ENCODE data around the gene BICRA.
"Not testable (repeated sequence)": the region's sequence is repeated elsewhere in the genome, so short reads cannot be mapped to it uniquely, and the experiment has no call there.

Gene BICRA

GRCh38 chr19:47631681-47632446, 22.9 kb downstream of the BICRA start:
- no peak for DNase-seq

DNA sequence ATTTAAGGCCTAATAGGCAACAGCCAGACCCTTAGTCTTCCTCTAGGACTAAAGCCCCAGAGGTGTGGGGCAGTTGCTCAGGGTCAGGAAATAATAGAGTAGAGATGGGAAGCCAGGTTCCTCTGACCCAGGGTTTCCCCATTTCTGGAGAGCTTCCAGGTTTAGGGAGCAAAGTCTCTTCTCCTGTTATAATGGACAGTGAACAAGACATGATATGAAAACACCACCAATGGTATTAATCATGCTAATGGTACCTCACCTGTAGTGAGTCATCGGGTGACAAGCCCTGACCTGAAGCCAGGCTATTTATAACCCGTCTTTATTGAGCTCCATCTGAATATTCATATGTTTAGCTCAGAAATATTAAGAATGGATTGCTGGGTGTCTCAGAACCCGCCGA, 24.6 kb downstream of the BICRA start:
- no peak for DNase-seq

DNA sequence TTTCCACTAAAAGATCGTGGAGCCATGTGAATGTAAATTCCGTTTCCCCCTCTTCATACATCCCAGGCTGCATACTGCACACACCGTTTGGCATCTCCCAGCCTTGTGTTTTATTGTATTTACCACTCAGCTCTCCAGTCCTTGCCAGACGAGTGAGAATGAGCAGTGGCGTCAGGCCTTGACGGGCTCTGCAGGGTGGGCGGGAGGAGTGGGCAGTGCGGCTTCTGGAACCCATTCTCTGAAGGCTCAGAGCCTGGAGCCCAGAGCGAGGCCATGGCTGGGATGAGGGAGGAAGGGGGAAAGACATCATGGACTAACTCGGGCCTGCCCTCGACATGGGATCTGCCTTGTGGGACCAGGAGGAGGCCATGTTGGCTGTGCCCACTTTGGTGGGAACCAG, 25.1 kb downstream of the BICRA start:
- no peak for DNase-seq

DNA sequence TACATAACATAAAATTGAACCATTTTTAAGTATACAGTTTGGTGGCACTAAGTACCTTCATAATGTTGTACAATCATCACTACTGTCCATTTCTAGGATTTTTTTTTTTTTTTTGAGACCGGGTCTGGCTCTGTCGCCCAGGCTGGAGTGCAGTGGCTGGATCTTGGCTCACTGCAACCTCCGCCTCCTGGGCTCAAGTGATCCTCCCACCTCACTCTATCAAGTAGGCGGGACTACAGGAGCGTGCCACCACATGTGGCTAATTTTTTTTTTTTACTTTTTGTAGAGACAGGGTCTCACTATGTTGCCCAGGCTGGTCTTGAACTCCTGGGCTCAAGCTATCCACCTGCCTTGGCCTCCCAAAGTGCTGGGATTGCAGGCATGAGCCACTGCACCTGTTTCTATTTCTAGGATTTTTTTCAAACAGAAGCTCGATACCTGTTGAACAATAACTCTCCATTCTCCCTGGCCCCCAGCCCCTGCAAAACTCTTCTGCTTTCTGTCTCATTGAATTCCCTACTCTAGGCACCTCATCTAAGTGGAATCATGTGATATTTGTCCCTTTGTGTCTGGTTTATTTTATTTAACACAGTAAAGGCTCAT, 26.3 kb downstream of the BICRA start:
- not testable (repeated sequence) for DNase-seq

DNA sequence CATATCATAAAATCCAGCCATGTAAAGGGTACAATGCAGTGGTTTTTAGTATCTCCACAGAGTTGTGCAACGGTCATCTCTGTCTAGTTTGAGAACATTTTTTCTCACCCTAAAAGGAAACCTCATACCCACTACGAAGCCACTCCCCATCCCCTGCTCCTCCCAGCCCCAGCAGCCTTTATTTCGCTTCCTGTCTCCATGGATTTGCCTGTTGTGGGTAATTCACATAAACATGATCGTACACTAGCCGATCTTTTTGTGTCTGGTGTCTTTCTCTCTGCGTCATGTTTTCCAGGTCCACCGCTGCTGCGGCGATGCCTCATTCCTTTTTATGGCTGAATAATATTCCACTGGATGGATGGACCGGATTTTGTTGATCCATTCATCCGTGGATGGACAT, 28.6 kb downstream of the BICRA start:
- DNase-seq: no peak

DNA sequence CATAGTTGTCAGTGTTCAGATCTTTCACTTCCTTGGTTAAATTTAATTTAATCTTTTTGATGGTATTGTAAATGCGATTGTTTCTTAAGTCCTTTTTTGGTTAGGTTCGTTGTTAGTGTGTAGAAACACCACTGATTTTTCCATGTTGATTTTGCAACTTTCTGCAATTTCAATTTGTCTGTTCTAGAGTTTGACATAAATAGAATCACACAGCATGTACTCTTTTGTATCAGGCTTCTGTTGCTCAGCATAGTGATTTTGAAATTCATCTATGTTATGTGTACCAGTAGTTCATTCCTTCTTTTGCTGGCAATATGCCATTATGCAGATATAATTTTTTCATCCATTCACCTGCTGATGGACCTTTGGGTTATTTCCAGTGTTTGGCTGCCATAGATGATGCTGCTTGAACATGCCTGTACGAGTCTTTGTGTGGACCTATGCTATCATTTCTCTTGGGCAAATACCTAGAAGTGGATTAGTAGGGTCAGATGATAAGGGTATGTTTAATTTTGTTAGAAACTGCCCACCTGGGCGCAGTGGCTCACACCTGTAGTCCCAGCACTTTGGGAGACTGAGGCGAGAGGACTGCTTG, 33.1 kb downstream of the BICRA start:
- DNase-seq: no peak

- DNase-seq: no peak
Observed at GRCh38 chr19:47643281-47643680, 34.3 kb downstream of the BICRA start.

GRCh38 chr19:47644199-47644598, 35.3 kb downstream of the BICRA start:
- no peak for DNase-seq

GRCh38 chr19:47644743-47645482, 36.0 kb downstream of the BICRA start:
- DNase-seq: no peak

DNA sequence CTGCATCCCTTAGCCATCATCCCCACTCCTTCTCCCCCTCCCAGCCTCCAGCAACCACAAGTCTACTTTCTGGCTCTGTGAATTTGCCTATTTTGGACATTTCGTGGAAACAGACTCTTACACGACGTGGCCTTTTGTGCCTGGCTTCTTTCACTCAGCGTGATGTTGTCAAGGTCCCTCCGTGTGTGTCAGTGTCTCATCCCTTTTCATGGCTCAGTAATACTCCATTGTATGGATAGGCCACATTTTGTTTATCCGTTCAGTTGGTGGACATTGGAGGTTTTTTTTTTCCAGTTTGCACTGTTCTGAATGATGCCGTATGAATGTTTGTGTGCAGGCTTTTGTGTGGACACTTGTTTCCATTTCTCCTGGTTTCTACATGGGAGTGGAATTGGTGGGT, 38.0 kb downstream of the BICRA start:
- no peak for DNase-seq

DNA sequence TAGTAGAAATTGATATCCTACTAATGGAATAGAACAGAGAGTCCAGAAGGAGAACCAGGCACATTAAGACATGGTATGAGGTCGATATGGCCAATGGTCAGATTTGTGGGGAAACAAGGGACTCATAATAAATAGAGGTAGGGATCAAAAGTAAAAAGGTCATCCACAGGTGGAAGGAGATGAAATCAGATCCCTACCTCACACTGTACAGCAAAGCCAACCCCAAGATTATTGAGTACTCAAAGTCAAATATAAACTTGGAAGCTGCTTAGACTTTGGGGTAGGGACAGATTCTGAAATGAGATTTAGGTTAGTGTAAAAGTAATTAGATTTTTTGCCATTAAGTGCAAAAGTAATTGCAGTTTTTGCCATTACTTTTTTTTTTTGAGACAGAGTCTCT, 40.7 kb downstream of the BICRA start:
- no peak for DNase-seq

DNA sequence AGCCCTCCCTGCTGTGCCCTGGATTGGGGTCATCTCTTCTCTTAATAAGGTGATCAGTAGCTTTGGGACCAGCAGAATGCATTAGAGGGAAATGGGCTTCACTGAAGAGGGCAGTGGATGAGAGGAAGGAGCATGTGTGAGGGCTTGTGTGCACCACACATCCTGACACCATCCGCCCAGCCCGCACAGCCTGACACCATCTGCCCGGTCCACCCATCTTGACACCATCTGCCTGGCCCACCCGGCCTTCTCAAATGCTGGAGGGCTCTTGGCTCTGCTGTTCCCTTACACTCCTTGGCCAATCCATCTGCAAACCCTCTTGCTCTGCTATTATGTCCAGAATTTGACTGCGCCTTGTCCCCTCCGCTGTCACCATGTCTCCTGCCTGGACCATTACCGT, 41.8 kb downstream of the BICRA start:
- DNase-seq: no peak

DNA sequence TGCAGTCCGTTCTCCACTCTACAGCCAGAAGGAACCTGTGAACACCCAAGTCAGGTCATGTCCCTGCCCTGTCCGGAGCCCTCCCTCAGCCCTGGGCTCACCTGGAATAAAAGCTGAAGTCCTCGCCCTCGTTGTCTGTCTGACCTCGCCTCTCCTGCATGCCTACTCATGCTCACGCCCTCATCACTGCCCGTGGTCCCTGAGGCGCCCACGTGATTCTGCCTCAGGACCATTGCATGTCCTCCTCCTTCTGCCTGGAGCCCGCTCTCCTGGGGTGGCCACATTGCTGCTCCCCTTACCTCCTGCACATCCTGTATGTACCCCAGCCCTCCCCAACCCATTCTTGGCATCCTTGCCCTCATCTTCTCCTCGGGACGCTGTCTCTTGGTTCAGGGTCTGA, 42.2 kb downstream of the BICRA start:
- no peak for DNase-seq

- no peak for DNase-seq
Observed at GRCh38 chr19:47651691-47652090, 42.8 kb downstream of the BICRA start.

GRCh38 chr19:47652285-47652684, 43.4 kb downstream of the BICRA start:
- DNase-seq: no peak

DNA sequence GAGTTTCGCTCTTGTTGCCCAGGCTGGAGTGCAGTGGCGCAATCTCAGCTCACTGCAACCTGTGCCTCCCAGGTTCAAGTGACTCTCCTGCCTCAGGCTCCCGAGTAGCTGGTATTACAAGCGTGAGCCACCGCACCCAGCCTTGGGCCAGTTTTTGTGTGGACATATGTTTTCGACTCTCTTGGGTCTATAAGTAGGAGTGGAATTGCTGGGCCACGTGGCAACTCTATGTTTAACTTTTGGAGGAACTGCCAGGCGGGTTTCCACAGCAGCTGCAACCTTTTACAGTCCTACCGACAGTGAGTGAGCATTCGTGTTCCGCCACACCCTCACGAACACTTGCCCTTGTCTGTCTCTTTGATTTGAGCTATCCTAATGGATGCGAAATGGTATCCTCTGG, 44.9 kb downstream of the BICRA start:
- DNase-seq: no peak

- no peak for DNase-seq
Observed at GRCh38 chr19:47657719-47658118, 48.8 kb downstream of the BICRA start.

DNA sequence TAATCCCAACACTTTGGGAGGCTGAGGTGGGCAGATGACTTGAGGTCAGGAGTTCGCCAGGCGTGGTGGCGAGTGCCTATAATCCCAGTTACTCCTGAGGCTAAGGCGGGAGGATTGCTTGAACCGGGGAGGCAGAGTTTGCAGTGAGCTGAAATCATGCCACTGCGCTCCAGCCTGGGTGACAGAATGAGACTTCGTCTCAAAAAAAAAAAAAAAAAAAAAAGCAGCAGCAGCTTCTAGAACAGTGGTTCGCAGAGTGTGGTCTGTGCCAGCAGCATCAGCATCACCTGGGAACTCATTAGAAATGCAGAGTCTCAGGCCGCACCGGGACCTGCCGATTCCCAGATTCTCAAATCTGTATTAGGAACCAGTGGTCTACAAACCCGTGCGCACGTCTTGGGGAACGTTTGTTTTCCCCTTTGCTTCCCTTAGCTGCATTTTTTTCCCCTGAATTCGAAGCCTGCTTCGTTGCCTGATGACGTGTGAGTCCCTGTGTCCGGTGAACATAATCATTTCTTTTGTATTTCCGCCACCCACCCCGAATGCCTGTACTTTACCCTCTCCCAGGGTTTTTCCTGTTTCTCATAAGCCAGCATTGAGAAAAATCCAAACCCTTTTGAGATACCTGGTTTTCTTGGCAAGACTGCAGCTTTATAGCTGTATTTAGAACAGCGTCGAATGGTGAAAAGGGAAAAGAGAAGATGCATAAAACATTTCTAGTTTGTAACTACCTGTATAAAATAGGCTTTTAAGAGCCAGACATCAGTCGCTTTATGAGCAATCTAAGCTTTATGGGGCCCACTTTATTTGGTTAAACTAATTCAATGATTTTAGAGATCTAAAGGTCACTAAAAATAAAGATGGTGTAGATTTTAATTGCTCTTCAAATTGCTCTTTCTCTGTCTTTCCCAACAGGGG, 49.8 kb downstream of the BICRA start:
- no peak for DNase-seq

GRCh38 chr19:47660435-47660832, 51.5 kb downstream of the BICRA start:
- no peak for DNase-seq

GRCh38 chr19:47661161-47661560, 52.2 kb downstream of the BICRA start:
- DNase-seq: no peak

GRCh38 chr19:47661611-47662010, 52.7 kb downstream of the BICRA start:
- DNase-seq: no peak

- DNase-seq: no peak
Observed at GRCh38 chr19:47663435-47663910, 54.5 kb downstream of the BICRA start.
